Ascending aorta (tissue), 2 donors: ENCODE results near the gene EIPR1. TPM values are rescaled to one million over a fixed set of nuclear protein-coding genes. Genes with fewer than 3 reads are reported as not detected.
A peak's percentile ranks its signal among the peaks of the same experiment; 100 is the strongest.

ENCODE experiments used
- DNase-seq, 2 donors: peaks; one replicate each; pipeline ENCODE4 v3.0.0-alpha.2; 2019; ENCODE audit warnings: low spot score in 2 of 2
- H3K27ac ChIP-seq, 2 donors: fragments of 200-600 bp; sonication (generic); one replicate each; pipeline ENCODE4 v1.5.1; 2016 to 2017; ENCODE audit warnings: mild to moderate bottlenecking in 1 of 2
- H3K27me3 ChIP-seq: fragments of 200-600 bp; sonication (generic); one replicate; pipeline ENCODE4 v1.5.1; 2017
- H3K36me3 ChIP-seq, 2 donors: fragments of 200-600 bp; sonication (generic); one replicate each; pipeline ENCODE4 v1.5.1; 2016
- H3K4me1 ChIP-seq, 2 donors: fragments of 200-600 bp; sonication (generic); one replicate each; pipeline ENCODE4 v1.5.1; 2016 to 2017; ENCODE audit warnings: mild to moderate bottlenecking in 1 of 2
- H3K4me3 ChIP-seq, 2 donors: fragments of 200-600 bp; sonication (generic); one replicate each; pipeline ENCODE4 v1.5.1; 2016 to 2017; ENCODE audit warnings: mild to moderate bottlenecking in 1 of 2
- H3K9me3 ChIP-seq, 2 donors: fragments of 200-600 bp; sonication (generic); one replicate each; pipeline ENCODE4 v1.5.1; 2016
- intact Hi-C: fragments of 100-400 bp; cut with DNase I; formaldehyde crosslinking; loops from one replicate; pipeline ENCODE4 v1.15.1; 2023
- total RNA-seq: library from RNA; depleted of rRNA; stranded (reverse); fragments of >200 nt; gene quantifications from one replicate; pipeline ENCODE4 v1.1.0, GENCODE V29; 2016
- TF ChIP-seq, protein P1 (sequence below), 3 experiments: fragments of 200-600 bp in 2 of 3; fragments of 450-650 bp in 1 of 3; sonication (generic) in 2 of 3; IDR thresholded peaks; one replicate each; pipeline ENCODE4 v1.5.1; 2016 to 2019; ENCODE audit warnings: antibody characterized with exemption in 3 of 3, mild to moderate bottlenecking in 1 of 3, moderate library complexity in 1 of 3

EIPR1 gene
- total RNA-seq, 1 donor from 2014 or later = 14.5 TPM

- intact Hi-C loops = no loop called here
- TF ChIP-seq, protein P1, sequence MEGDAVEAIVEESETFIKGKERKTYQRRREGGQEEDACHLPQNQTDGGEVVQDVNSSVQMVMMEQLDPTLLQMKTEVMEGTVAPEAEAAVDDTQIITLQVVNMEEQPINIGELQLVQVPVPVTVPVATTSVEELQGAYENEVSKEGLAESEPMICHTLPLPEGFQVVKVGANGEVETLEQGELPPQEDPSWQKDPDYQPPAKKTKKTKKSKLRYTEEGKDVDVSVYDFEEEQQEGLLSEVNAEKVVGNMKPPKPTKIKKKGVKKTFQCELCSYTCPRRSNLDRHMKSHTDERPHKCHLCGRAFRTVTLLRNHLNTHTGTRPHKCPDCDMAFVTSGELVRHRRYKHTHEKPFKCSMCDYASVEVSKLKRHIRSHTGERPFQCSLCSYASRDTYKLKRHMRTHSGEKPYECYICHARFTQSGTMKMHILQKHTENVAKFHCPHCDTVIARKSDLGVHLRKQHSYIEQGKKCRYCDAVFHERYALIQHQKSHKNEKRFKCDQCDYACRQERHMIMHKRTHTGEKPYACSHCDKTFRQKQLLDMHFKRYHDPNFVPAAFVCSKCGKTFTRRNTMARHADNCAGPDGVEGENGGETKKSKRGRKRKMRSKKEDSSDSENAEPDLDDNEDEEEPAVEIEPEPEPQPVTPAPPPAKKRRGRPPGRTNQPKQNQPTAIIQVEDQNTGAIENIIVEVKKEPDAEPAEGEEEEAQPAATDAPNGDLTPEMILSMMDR (IDR thresholded peaks at IDR 0.05) = no peak
- peak in 1 of 2 donors; percentile 53 for DNase-seq
- Histone ChIP-seq H3K9me3 (peaks cover 13 to 24% of the 10 kb centered on the region in 2 donors), H3K36me3 (peaks cover 3 to 16% of the 10 kb centered on the region in 2 donors), H3K27ac (no peak overlapping the region), H3K4me3 (no peak overlapping the region), H3K4me1 (no peaks in the 10 kb centered on the region), H3K27me3 (no peaks in the 10 kb centered on the region)
Measured at GRCh38 chr2:3246406-3246805, 131.2 kb downstream of the EIPR1 start.

DNA sequence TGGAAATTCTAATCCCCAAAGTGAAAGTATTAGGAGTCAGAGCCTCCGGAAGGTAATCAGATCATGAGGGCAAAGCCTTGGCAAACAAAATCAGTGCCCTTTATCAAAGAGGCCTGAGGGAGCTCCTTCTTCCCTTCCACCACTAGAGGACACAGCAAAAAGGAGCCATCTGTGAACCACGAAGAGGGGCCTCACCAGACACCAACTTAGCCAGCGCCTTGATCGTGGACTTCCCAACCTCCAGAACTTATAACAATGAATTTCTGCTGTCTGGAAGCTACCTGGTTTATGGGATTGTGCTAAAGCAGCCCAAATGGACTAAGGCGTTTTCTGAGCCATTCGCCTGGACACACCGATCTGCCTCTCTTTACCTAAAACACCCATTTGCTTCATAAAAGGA, 133.1 kb downstream of the EIPR1 start:
- H3K36me3 ChIP-seq = peaks cover 3 to 10% of the 10 kb centered on the region in 2 donors
- no peak overlapping the region for H3K27ac ChIP-seq
- peaks cover 8 to 11% of the 10 kb centered on the region in 2 donors for H3K9me3 ChIP-seq
- peak in 1 of 2 donors; percentile 9 for DNase-seq
- H3K4me1 ChIP-seq = no peaks in the 10 kb centered on the region
- H3K4me3 ChIP-seq = no peak overlapping the region
- H3K27me3 ChIP-seq = no peaks in the 10 kb centered on the region
- intact Hi-C loops = no loop called here
- TF ChIP-seq, protein P1 (IDR thresholded peaks at IDR 0.05) = no peak

DNA sequence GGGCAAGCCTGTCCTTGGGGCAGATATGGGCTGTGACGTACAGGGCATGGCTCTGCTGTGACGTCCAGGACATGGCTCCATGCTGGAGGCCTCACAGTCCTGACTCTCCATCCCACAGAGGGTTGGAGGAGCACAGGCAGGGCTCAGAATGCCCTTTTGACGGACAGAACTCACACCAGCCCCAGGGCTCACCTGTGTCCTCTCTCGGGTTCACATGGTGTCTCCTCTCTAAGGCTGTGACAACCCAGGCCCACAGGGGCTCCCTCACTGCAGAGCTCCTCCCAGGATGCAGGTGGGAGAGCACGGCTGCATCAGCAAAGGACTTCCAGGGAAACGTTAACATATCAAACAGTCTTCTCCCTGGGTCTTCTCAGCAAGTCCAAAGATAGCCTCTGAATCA, 133.8 kb downstream of the EIPR1 start:
- H3K4me1 ChIP-seq = no peaks in the 10 kb centered on the region
- DNase-seq = peak in 1 of 2 donors; percentile 39
- no peaks in the 10 kb centered on the region for H3K27me3 ChIP-seq
- TF ChIP-seq, protein P1 (IDR thresholded peaks at IDR 0.05) = no peak
- peaks cover 3 to 6% of the 10 kb centered on the region in 2 donors for H3K36me3 ChIP-seq
- intact Hi-C loops = no loop called here
- no peak overlapping the region for H3K4me3 ChIP-seq
- peaks cover 3 to 5% of the 10 kb centered on the region in 2 donors for H3K9me3 ChIP-seq
- H3K27ac ChIP-seq = no peak overlapping the region

DNA sequence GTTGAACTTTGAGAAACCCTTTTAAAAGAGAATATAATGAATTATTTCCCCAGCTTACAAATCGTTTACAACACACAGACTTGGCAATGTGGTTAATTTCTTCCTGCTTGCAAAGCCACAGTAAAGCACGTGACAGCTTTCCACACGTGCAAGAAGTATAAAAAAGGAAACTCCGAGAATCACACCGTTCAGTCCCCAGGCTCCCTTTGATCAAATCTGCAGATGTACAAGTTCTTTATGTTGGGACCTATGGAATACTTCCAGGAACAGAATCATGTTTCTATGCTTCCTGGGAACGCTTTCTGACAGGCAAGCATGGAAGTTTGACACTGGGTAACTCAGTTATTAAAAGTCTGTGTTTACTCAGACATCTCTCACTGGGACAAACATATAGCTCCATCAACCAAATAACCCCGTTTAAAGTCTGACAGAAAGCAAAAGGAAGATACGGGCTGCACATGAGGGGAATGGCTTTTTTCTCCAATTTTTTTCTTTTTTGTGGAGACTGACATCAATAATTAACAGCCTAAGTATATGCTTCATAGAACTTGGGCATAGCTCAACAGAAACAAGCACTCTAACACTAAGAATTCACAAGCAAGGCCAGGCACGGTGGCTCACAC, 134.8 kb downstream of the EIPR1 start:
- H3K4me1 ChIP-seq = no peaks in the 10 kb centered on the region
- peaks cover 3 to 4% of the 10 kb centered on the region in 2 donors for H3K36me3 ChIP-seq
- intact Hi-C loops = no loop called here
- DNase-seq = peak in 1 of 2 donors; percentile 31
- H3K27ac ChIP-seq = no peak overlapping the region
- H3K9me3 ChIP-seq = no peaks in the 10 kb centered on the region
- H3K4me3 ChIP-seq = no peak overlapping the region
- TF ChIP-seq, protein P1 (IDR thresholded peaks at IDR 0.05) = no peak
- no peaks in the 10 kb centered on the region for H3K27me3 ChIP-seq

- H3K27me3 ChIP-seq = no peaks in the 10 kb centered on the region
- H3K4me1 ChIP-seq = no peaks in the 10 kb centered on the region
- intact Hi-C loops = no loop called here
- H3K27ac ChIP-seq = no peak overlapping the region
- peaks cover 3 to 4% of the 10 kb centered on the region in 2 donors for H3K36me3 ChIP-seq
- TF ChIP-seq, protein P1 (IDR thresholded peaks at IDR 0.05) = no peak
- H3K4me3 ChIP-seq = no peak overlapping the region
- no peaks in the 10 kb centered on the region for H3K9me3 ChIP-seq
- peak in 1 of 2 donors; percentile 37 for DNase-seq
Measured at GRCh38 chr2:3241971-3242746, 135.5 kb downstream of the EIPR1 start.
